Osteoblast (primary cell): ENCODE data around the gene PTGER1. TPM values are rescaled to one million over a fixed set of nuclear protein-coding genes. Genes with fewer than 3 reads are reported as not detected.
A peak's percentile ranks its signal among the peaks of the same experiment; 100 is the strongest.
"Not testable (repeated sequence)": the region's sequence is repeated elsewhere in the genome, so short reads cannot be mapped to it uniquely, and the experiment has no call there.

Experiments used
- DNase-seq: peaks from one replicate; pipeline ENCODE4 v3.0.0; 2011; ENCODE audit warnings: low spot score, mixed read lengths; ENCODE audit not compliant: insufficient read length; ENCODE audit errors: missing footprints
- H2AFZ ChIP-seq: 2 replicates; pipeline ENCODE4 v1.6.0; 2011; ENCODE audit warnings: mild to moderate bottlenecking, low read length
- H3K27ac ChIP-seq: 2 replicates; pipeline ENCODE4 v1.5.1; 2011; ENCODE audit warnings: mild to moderate bottlenecking, low read depth, low read length, moderate library complexity
- H3K27me3 ChIP-seq: 2 replicates; pipeline ENCODE4 v1.6.0; 2012; ENCODE audit warnings: mild to moderate bottlenecking, control low read depth, inconsistent platforms, low read length, moderate library complexity; ENCODE audit not compliant: insufficient read depth
- H3K36me3 ChIP-seq: 2 replicates; pipeline ENCODE4 v1.5.1; 2011; ENCODE audit warnings: mild to moderate bottlenecking, low read length, control low read depth, moderate library complexity; ENCODE audit not compliant: insufficient read depth
- H3K4me1 ChIP-seq: 2 replicates; pipeline ENCODE4 v1.5.1; 2011; ENCODE audit warnings: mild to moderate bottlenecking, low read length, control low read depth, moderate library complexity; ENCODE audit not compliant: insufficient read depth
- H3K4me2 ChIP-seq: 2 replicates; pipeline ENCODE4 v1.6.0; 2011; ENCODE audit warnings: mild to moderate bottlenecking, low read length; ENCODE audit not compliant: insufficient read depth
- H3K4me3 ChIP-seq: fragments of 200-600 bp; sonication (generic); 3 replicates; pipeline ENCODE4 v1.5.1; 2012; ENCODE audit warnings: mild to moderate bottlenecking, low read length, inconsistent platforms; ENCODE audit not compliant: insufficient read depth
- H3K79me2 ChIP-seq: 2 replicates; pipeline ENCODE4 v1.6.0; 2012; ENCODE audit warnings: mild to moderate bottlenecking, low read length, control low read depth, inconsistent platforms; ENCODE audit not compliant: insufficient read depth
- H3K9me3 ChIP-seq: 2 replicates; pipeline ENCODE4 v1.5.1; 2011; ENCODE audit warnings: low read depth, low read length, control low read depth
- H4K20me1 ChIP-seq: 2 replicates; pipeline ENCODE4 v1.6.0; 2012; ENCODE audit warnings: mild to moderate bottlenecking, low read length, control low read depth; ENCODE audit not compliant: insufficient read depth
- CTCF ChIP-seq: IDR thresholded peaks from 2 replicates; pipeline ENCODE4 v1.5.1; 2011; ENCODE audit warnings: mild to moderate bottlenecking, low read depth, low read length, moderate library complexity; ENCODE audit errors: extremely low read depth
- total RNA-seq: library from RNA; depleted of rRNA; stranded (reverse); fragments of >200 nt; gene quantifications from 2 replicates; pipeline ENCODE4 v1.2.3, GENCODE V29; 2012

Gene PTGER1
- total RNA-seq, 1 donor, result 0.72 TPM

DNA sequence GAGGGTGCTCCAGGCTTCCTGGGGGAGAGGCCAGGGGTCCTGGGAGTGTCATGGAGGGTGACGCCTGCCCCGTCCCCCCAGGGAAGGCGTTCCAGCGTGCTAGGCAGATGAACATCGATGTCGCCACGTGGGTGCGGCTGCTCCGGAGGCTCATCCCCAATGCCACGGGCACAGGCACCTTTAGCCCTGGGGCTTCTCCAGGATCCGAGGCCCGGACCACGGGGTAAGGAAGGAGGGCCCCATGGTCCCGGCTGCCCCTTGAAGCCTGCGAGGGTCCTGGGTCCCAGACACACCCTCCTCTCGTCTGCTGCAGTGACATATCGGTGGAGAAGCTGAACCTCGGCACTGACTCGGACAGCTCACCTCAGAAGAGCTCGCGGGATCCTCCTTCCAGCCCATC, 11.4 kb downstream of the PTGER1 start:
- no peak overlapping the region for H2AFZ ChIP-seq
- no peaks in the 10 kb centered on the region for H3K4me1 ChIP-seq
- H3K4me2 ChIP-seq, result no peak overlapping the region
- H3K36me3 ChIP-seq, result peaks cover 35% of the 10 kb centered on the region
- no peaks in the 10 kb centered on the region for H3K79me2 ChIP-seq
- TF ChIP-seq CTCF, result no peak
- DNase-seq, result peak; percentile 55
- H3K9me3 ChIP-seq, result no peaks in the 10 kb centered on the region
- no peaks in the 10 kb centered on the region for H4K20me1 ChIP-seq
- no peak overlapping the region for H3K27ac ChIP-seq
- no peak overlapping the region for H3K4me3 ChIP-seq
- no peaks in the 10 kb centered on the region for H3K27me3 ChIP-seq

DNA sequence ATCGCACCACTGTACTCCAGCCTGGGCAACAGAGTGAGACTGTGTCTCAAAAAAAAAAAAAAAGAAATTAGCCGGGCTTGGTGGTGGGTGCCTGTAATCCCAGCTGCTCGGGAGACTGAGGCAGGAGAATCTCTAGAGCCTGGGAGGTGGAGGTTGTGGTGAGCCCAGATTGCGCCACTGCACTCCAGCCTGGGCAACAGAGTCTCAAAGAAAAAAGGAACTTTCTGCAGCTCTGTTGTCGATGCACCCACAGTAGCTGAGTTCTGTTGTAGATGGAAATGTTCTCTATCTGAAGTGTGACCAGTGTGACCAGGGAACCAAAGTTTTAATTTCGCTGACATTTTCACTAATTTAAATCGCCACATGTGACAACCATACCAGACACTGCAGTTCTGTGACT, 12.8 kb downstream of the PTGER1 start:
- not testable (repeated sequence) for H3K9me3 ChIP-seq, H3K79me2 ChIP-seq, H3K4me1 ChIP-seq, H3K27ac ChIP-seq, H3K4me3 ChIP-seq, DNase-seq, H3K27me3 ChIP-seq, H4K20me1 ChIP-seq, H2AFZ ChIP-seq, H3K4me2 ChIP-seq
- H3K36me3 ChIP-seq, result peaks cover 26% of the 10 kb centered on the region

DNA sequence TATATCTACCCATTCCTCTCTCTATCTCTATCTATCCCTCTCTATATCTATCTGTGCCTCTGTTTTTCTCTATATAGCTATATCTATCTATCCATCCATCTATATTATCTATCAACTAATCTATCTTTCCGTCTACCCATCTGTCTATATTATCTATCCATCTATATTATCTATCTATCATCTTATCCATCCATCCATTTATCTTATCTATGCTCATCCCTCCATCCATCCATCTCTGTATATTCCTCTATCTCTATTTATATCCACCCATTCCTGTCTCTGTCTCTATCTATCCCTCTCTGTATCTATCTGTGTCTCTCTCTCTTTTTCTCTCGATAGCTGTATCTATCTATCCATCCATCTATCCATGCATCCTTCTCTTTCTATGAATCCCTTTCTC, 14.2 kb downstream of the PTGER1 start:
- Histone ChIP-seq H3K9me3 (no peaks in the 10 kb centered on the region), H4K20me1 (no peaks in the 10 kb centered on the region)
- no peak for DNase-seq

DNA sequence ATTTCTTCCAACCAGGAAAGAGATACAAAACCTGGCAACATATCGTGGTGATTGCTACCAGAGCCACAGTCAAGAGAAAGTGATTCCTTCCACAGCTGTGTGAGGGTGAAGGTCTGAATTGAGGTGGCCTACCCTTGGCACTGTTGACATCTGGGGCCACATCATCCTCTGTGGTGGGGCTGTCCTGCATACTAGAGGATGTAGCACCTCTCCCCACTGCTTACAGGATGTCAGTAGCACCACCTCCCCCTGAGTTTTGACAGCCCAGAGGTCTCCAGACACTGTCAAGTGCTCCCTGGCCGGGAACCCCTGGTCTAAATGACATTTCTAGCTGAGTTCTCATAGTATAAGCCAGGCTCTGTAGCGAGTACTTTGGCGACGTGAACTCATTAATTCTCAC, 15.5 kb downstream of the PTGER1 start:
- Histone ChIP-seq H3K36me3 (peaks cover 21% of the 10 kb centered on the region), H3K27ac (no peak overlapping the region), H3K9me3 (no peaks in the 10 kb centered on the region), H3K27me3 (no peaks in the 10 kb centered on the region), H3K4me2 (no peak overlapping the region), H3K4me3 (no peak overlapping the region), H2AFZ (no peak overlapping the region), H4K20me1 (no peaks in the 10 kb centered on the region), H3K79me2 (no peaks in the 10 kb centered on the region), H3K4me1 (no peaks in the 10 kb centered on the region)
- no peak for TF ChIP-seq CTCF
- DNase-seq, result no peak

More for the DNA sequence above, 14.2 kb downstream of the PTGER1 start:
- no peak overlapping the region for H3K4me2 ChIP-seq
- H3K4me1 ChIP-seq, result no peaks in the 10 kb centered on the region
- no peak overlapping the region for H3K4me3 ChIP-seq
- H2AFZ ChIP-seq, result no peak overlapping the region
- H3K36me3 ChIP-seq, result peaks cover 23% of the 10 kb centered on the region
- TF ChIP-seq CTCF, result no peak
- no peaks in the 10 kb centered on the region for H3K79me2 ChIP-seq
- H3K27ac ChIP-seq, result no peak overlapping the region
- H3K27me3 ChIP-seq, result no peaks in the 10 kb centered on the region

DNA sequence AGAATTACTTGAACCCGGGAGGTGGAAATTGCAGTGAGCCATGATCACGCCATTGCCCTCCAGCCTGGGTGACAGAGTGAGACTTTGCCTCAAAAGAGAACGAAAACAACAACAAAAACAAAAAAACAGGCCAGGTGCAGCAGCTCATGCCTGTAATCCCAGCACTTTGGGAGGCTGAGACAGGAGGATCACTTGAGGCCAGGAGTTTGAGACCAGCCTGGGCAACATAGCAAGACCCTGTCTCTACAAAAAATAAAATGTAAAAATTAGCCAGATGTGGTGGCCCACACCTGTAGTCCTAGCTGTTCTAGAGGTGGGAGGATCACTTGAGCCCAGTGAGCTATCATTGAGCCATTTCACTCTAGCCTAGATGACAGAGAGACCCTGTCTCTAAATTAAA, 22.9 kb downstream of the PTGER1 start:
- H4K20me1 ChIP-seq, H2AFZ ChIP-seq, H3K4me3 ChIP-seq, H3K4me1 ChIP-seq, H3K27ac ChIP-seq, H3K79me2 ChIP-seq, H3K27me3 ChIP-seq, DNase-seq, H3K9me3 ChIP-seq, H3K4me2 ChIP-seq: not testable (repeated sequence)
- H3K36me3 ChIP-seq, result peaks cover 16% of the 10 kb centered on the region
